ENCODE results near the gene GPRIN1. TPM values are rescaled to one million over a fixed set of nuclear protein-coding genes. Genes with fewer than 3 reads are reported as not detected.
A peak's percentile ranks its signal among the peaks of the same experiment; 100 is the strongest.

GPRIN1 gene
- total RNA-seq, 6 donors from 2014 or later, result under 0.01 to 4.0 (median 1.3) TPM

- Histone ChIP-seq H3K36me3 (no peaks in the 10 kb centered on the region), H3K27ac (peak overlapping the region; percentile 54 to 84 (median 82)), H3K9me3 (no peaks in the 10 kb centered on the region), H3K27me3 (peaks cover 0 to 2% (median 0%) of the 10 kb centered on the region in 4 donors), H3K4me3 (peak overlapping the region in 3 of 4 donors; percentile 66 to 85 (median 81)), H3K4me1 (peaks cover 12 to 27% (median 18%) of the 10 kb centered on the region in 4 donors)
- WGBS, 2 donors, result 35 to 72% methylated on average over 2 to 11 of the region's 11 CpGs
- DNase-seq (no peak), ATAC-seq (ENCODE audit: low FRiP score in 2 of 2) (no peak)
- TF ChIP-seq POLR2AphosphoS5 (IDR thresholded peaks at IDR 0.05) (no peak), POLR2A (IDR thresholded peaks at IDR 0.05) (no peak), EP300 (IDR thresholded peaks at IDR 0.05) (no peak)
- TF ChIP-seq, protein P1, sequence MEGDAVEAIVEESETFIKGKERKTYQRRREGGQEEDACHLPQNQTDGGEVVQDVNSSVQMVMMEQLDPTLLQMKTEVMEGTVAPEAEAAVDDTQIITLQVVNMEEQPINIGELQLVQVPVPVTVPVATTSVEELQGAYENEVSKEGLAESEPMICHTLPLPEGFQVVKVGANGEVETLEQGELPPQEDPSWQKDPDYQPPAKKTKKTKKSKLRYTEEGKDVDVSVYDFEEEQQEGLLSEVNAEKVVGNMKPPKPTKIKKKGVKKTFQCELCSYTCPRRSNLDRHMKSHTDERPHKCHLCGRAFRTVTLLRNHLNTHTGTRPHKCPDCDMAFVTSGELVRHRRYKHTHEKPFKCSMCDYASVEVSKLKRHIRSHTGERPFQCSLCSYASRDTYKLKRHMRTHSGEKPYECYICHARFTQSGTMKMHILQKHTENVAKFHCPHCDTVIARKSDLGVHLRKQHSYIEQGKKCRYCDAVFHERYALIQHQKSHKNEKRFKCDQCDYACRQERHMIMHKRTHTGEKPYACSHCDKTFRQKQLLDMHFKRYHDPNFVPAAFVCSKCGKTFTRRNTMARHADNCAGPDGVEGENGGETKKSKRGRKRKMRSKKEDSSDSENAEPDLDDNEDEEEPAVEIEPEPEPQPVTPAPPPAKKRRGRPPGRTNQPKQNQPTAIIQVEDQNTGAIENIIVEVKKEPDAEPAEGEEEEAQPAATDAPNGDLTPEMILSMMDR (IDR thresholded peaks at IDR 0.05), result no peak
Measured at GRCh38 chr5:176646707-176647029, 36.7 kb upstream of the GPRIN1 start.

DNA sequence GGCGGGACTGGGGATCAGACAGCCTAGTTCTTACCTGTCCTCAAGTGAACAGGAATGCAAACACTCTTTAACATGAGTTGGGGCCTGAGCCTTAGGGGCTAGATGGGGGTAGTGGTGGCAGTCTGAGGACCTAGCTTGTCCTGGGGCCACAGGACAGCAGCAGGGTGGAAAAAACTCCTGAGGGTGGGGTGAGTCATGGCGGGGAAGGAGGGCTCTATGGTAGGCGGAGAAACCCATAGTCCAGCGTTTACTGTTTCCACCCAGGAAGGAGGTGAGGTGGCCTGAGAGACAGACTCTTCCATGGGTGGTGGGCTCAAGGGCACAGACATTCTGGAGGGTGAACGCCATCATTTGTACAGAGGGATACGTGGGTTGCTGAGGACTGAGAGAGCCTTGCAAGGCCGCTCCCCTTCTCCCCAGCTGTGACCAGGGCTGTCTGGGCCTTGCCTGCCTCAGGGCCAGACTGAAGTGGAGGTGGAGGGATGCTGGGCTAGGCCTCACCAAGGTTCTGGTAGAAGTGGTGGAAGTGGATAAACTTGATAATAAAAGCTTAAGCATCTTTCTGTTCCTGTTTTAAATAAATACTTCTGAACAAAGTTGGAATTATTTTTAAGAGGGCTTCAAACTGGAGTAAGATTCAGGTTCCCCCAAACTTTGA is 36.2 kb upstream of the GPRIN1 start:
- Histone ChIP-seq H3K9me3 (no peaks in the 10 kb centered on the region), H3K27me3 (peaks cover 0 to 2% (median 0%) of the 10 kb centered on the region in 4 donors), H3K4me3 (peak overlapping the region in 3 of 4 donors; percentile 66 to 85 (median 81)), H3K36me3 (no peaks in the 10 kb centered on the region), H3K4me1 (peaks cover 12 to 27% (median 18%) of the 10 kb centered on the region in 4 donors), H3K27ac (peak overlapping the region in 3 of 4 donors; percentile 54 to 84 (median 82))
- DNase-seq (no peak), ATAC-seq (ENCODE audit: low FRiP score in 2 of 2) (no peak)
- TF ChIP-seq POLR2A (IDR thresholded peaks at IDR 0.05), result no peak
- TF ChIP-seq EP300 (IDR thresholded peaks at IDR 0.05), result no peak
- no peak for TF ChIP-seq POLR2AphosphoS5 (IDR thresholded peaks at IDR 0.05)
- TF ChIP-seq, protein P1 (IDR thresholded peaks at IDR 0.05), result no peak
- WGBS, 2 donors, result 90 to 92% methylated on average over 6 to 7 of the region's 7 CpGs

DNA sequence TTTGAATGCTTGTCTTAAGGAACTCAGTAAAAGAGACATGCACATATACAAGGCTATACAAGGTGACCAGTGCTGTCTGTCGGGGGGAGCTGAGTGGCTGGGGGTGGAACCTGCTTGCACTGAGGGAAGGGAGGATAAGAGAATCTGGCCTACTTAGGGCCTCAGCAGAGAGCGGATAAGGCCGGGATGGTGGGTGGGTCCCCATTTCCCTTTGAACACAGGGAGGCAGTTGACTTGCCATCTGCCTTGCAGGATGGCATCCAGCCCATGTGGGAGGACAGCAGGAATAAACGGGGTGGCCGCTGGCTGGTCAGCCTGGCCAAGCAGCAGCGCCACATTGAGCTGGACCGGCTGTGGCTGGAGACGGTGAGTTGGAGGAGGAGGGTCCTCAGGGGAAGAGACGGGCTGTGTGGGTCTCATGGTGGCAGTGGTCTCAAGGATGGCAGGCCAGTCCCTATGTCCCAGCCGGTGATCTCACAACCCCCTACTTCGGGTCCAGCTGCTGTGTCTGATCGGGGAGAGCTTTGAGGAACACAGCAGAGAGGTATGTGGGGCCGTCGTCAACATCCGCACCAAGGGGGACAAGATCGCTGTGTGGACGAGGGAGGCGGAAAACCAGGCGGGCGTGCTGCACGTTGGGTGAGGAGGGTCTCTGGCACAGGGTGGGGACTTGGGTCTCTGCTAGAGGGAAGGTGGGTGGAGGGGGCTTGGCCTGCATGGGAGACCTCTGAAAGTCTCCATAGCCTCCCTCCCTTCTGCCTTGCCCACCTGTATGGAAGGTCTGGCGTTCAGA is 35.1 kb upstream of the GPRIN1 start:
- TF ChIP-seq EP300 (IDR thresholded peaks at IDR 0.05) (no peak), POLR2A (IDR thresholded peaks at IDR 0.05) (no peak), POLR2AphosphoS5 (IDR thresholded peaks at IDR 0.05) (no peak)
- TF ChIP-seq, protein P1 (IDR thresholded peaks at IDR 0.05), result no peak
- H3K27me3 ChIP-seq, result peaks cover 0 to 2% (median 0%) of the 10 kb centered on the region in 4 donors
- no peaks in the 10 kb centered on the region for H3K9me3 ChIP-seq
- H3K36me3 ChIP-seq, result no peaks in the 10 kb centered on the region
- ATAC-seq (ENCODE audit: low FRiP score in 2 of 2) (no peak), DNase-seq (no peak)
- peaks cover 12 to 27% (median 18%) of the 10 kb centered on the region in 4 donors for H3K4me1 ChIP-seq
- H3K4me3 ChIP-seq, result no peak overlapping the region
- WGBS, 2 donors, result 89 to 94% methylated on average over 14 to 22 of the region's 22 CpGs
- H3K27ac ChIP-seq, result no peak overlapping the region

DNA sequence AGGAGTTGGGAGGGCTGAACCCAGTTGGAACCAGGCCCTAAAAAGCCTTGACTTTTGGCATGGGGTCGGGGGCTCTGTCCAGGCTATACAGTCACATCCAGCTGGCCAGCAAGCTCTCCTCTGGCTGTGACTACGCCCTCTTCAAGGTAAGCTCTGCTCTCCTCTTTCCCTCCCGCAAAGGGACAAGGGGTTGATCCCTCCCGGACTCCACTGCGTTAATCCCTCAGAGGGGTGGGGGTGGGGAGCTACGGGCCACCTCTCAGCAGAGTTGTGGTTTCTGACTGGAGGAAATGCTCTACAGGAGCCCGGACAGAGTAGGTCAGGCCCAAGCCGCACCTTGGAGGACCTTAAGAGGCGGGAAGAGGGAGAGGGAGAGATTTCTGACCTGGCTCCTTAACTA is 34.3 kb upstream of the GPRIN1 start:
- Histone ChIP-seq H3K27me3 (peaks cover 0 to 2% (median 0%) of the 10 kb centered on the region in 4 donors), H3K9me3 (no peaks in the 10 kb centered on the region), H3K4me3 (no peak overlapping the region), H3K27ac (no peak overlapping the region), H3K4me1 (peaks cover 12 to 27% (median 18%) of the 10 kb centered on the region in 4 donors), H3K36me3 (no peaks in the 10 kb centered on the region)
- ATAC-seq (ENCODE audit: low FRiP score in 2 of 2) (no peak), DNase-seq (no peak)
- 37 to 61% methylated on average over 2 to 9 of the region's 9 CpGs for whole genome bisulfite sequencing, 2 donors
- TF ChIP-seq POLR2A (IDR thresholded peaks at IDR 0.05) (no peak), EP300 (IDR thresholded peaks at IDR 0.05) (no peak)

- Histone ChIP-seq H3K4me1 (peaks cover 9 to 21% (median 14%) of the 10 kb centered on the region in 4 donors), H3K27ac (no peak overlapping the region), H3K27me3 (peaks cover 0 to 2% (median 0%) of the 10 kb centered on the region in 4 donors), H3K4me3 (no peak overlapping the region), H3K36me3 (no peaks in the 10 kb centered on the region), H3K9me3 (no peaks in the 10 kb centered on the region)
- WGBS, 2 donors, result 83 to 88% methylated on average over 6 to 11 of the region's 11 CpGs
- DNase-seq (no peak), ATAC-seq (ENCODE audit: low FRiP score in 2 of 2) (no peak)
- no peak for TF ChIP-seq POLR2A (IDR thresholded peaks at IDR 0.05)
- TF ChIP-seq, protein P1 (IDR thresholded peaks at IDR 0.05), result no peak
- no peak for TF ChIP-seq POLR2AphosphoS5 (IDR thresholded peaks at IDR 0.05)
- no peak for TF ChIP-seq EP300 (IDR thresholded peaks at IDR 0.05)
Measured at GRCh38 chr5:176643491-176644219, 33.7 kb upstream of the GPRIN1 start.
